ENCODE results near the gene ITPR2.

DNA sequence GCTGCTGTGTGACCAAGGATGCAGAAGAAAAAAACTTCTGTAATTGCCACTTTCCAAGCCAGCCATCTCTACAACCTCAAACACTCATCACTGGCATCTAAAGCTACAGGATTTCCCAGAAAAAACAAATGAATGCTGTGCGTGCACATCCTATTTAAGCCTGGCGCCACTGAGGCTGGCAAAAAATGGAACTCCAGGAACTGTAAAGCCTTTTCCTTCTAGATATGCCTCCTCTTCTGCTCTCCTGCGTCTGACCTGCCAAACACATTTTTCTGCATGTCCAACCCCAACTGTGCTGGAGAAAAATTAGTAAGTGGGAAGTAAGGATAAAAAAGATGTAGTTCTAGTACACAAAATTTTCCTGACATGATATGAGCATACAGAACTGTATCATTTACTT lies 184.9 kb downstream of the ITPR2 start:
- no peak for TF ChIP-seq TAF1 (IDR thresholded peaks at IDR 0.05; ENCODE audit: low read depth, low read length)
- TF ChIP-seq SP4 (IDR thresholded peaks at IDR 0.05; ENCODE audit: low read length): no peak
- no peak for TF ChIP-seq GABPA (IDR thresholded peaks at IDR 0.05; ENCODE audit: borderline replicate concordance, insufficient read depth, low read length)
